Omental fat pad (tissue), 4 donors: Measurements from ENCODE around the gene PHEX. TPM values are rescaled to one million over a fixed set of nuclear protein-coding genes. Genes with fewer than 3 reads are reported as not detected.

Source experiments
- ATAC-seq: fragments of 150-250 bp; one replicate; pipeline ENCODE4 v1.9.1; 2016; ENCODE audit warnings: mild to moderate bottlenecking, moderate library complexity; ENCODE audit not compliant: low FRiP score
- DNase-seq: peaks from one replicate; pipeline ENCODE4 v3.0.0-alpha.2; 2019; ENCODE audit warnings: low spot score
- total RNA-seq, 4 donors: library from RNA; depleted of rRNA; stranded (reverse); fragments of >200 nt; gene quantifications; one replicate each; pipeline ENCODE4 v1.1.0, GENCODE V29; 2016
- TF ChIP-seq, protein P1 (sequence below), 3 donors: fragments of 450-650 bp; IDR thresholded peaks; one replicate each; pipeline ENCODE4 v1.5.1; 2016 to 2017; ENCODE audit warnings: antibody characterized with exemption in 3 of 3, mild to moderate bottlenecking in 3 of 3, moderate library complexity in 2 of 3

The PHEX gene
- total RNA-seq, 4 donors from 2014 or later, result 0.06 to 0.24 (median 0.09) TPM; not detected in 1

DNA sequence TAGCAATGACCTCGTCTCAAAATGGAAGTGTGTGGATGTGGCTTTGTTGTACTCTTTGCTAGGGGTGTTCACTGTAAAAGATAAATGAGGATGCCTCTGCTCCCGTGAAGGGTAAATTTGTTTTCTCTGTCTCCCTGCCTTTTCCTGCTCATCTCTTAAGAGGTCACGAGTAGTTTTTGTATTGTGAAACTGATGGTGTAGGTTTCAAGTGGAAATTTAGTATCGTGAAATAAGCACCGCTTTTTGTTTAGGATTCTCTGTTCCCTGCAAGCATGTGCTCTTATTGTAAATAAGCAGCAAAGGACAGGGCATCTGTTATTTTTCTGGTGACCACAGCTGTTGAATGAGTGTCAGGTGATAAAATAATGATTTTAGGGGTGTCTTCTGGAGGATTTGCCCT, 104.6 kb downstream of the PHEX start:
- no peak for DNase-seq
- TF ChIP-seq, protein P1, sequence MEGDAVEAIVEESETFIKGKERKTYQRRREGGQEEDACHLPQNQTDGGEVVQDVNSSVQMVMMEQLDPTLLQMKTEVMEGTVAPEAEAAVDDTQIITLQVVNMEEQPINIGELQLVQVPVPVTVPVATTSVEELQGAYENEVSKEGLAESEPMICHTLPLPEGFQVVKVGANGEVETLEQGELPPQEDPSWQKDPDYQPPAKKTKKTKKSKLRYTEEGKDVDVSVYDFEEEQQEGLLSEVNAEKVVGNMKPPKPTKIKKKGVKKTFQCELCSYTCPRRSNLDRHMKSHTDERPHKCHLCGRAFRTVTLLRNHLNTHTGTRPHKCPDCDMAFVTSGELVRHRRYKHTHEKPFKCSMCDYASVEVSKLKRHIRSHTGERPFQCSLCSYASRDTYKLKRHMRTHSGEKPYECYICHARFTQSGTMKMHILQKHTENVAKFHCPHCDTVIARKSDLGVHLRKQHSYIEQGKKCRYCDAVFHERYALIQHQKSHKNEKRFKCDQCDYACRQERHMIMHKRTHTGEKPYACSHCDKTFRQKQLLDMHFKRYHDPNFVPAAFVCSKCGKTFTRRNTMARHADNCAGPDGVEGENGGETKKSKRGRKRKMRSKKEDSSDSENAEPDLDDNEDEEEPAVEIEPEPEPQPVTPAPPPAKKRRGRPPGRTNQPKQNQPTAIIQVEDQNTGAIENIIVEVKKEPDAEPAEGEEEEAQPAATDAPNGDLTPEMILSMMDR (IDR thresholded peaks at IDR 0.05), result no peak

DNA sequence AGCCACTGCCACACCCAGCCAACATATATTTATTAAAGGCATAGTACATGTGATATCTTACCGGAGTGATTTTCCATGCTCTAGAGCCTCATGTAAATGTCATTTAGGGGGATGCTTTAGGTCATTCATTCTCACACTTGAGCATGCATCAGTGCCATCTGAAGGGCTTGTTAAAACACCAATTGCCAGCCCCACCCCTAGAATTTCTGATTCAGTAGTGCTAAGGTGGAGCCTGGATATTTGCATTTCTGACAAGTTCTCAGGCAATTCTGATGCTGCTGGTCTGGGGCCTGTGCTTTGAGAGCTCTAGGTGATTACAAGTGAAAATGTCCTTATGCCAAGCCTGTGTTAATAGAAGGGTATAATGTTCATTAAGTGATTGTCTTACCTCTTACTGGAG, 107.7 kb downstream of the PHEX start:
- ATAC-seq (no peak), DNase-seq (no peak)
- TF ChIP-seq, protein P1 (IDR thresholded peaks at IDR 0.05), result no peak

More for the DNA sequence above, 104.6 kb downstream of the PHEX start:
- ATAC-seq, result peak; percentile 20

DNA sequence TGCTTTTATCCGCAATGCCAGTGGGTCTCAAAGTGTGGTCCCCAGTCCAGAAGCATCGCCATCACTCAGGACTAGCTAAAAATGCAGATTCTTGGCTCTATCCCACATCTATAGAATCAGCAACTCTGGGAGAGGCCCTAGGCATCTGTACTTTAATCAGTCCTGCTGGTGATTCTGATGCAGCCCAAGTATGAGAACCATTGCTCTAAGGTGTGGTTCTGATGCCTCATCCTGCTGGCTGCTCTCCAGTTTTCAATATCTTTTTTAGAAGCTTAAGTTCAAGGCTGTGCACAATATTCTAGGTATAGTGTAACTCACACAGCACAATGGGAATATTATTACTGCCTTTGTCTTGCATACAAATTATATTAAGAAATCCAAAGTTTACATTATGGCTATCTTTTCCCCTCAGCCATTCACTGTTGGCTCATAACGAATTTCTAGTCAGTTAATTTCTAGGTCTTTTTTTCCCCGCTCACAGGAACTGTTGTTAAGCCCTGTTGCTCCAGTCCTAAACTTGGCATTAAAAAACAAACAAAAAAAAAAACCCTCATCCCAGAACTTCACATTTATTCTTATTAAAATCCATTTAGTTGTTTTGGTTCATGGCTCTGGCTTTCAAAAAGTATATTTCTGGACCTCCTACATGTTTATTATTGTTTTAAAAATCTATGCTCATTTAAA, 109.1 kb downstream of the PHEX start:
- TF ChIP-seq, protein P1 (IDR thresholded peaks at IDR 0.05), result no peak
- ATAC-seq (no peak), DNase-seq (no peak)

DNA sequence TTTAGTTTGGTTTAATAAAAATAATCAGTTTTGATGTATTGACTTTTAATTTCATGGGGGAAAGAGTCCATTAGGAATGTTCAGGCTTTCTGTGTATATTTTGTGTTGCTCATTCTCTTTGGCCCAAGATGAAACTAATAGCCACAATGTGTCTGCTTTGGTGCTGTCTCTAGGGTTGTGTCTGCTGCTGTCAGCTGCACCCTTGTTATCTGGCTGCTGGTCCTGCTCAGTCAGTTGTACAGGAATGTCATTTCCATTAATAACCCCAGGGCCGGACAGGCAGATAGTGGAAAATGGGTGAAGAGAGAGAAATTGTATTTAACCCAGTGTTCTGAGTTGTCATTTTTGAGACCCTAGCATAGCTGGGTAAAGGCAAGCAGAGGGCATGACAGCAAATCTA, 115.1 kb downstream of the PHEX start:
- DNase-seq (no peak), ATAC-seq (no peak)
- TF ChIP-seq, protein P1 (IDR thresholded peaks at IDR 0.05), result no peak

DNA sequence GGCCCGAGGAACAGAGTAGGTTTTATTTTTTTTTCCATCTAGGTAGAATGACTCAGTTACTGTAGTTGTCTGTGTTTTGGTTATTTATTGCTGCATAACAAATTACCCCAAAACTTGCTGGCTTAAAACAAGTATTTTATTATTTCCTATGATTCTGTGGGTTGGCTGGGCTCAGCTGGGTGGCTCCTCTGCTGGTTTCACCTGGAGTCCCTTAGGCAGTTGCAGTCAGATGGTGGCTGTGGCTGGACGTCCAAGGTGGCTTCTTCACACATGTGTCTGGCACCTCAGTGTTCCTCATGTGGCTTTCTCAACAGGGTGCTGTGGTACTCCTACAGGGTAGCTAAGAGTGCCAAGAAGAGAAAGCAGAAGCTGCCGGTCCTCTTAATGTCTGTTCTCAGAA, 115.8 kb downstream of the PHEX start:
- TF ChIP-seq, protein P1 (IDR thresholded peaks at IDR 0.05), result no peak
- no peak for DNase-seq
- no peak for ATAC-seq

DNA sequence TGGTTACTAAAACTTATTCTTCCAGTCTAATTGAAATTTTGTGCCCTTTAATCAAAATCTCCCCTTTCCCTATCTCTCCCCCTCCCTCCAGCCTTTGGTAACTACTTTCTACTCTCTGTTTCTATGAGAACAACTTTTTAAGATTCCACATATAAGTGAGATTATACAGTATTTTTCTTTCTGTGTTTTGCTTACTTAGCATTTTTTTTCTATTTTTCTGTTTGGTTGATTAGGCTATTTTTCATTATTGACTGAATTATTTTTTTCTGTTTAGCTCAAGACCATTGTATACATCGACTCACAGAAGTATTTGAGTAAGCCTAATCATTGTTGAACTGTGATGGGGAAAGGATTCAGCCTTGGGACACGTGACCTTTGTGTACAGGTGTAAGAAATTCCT, 116.4 kb downstream of the PHEX start:
- ATAC-seq (no peak), DNase-seq (no peak)
- TF ChIP-seq, protein P1 (IDR thresholded peaks at IDR 0.05), result no peak

DNA sequence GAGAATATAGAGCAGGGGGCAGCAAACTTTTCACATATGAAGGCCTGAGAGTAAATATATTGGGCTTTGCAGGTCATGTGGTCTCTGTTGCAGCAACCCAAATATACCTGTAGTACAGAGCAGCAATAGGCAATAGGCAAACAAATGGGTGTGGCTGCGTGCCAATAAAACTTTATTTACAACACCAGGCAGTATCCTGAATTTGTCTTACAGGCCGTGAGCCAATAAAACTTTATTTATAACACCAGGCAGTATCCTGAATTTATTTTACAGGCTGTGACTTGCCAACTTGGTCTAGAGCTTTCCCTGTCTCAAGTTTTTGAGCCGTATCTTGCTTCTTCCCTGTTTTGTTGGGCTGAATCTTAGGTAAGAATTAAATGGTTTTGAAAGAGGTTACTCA, 118.2 kb downstream of the PHEX start:
- no peak for ATAC-seq
- TF ChIP-seq, protein P1 (IDR thresholded peaks at IDR 0.05), result no peak
- DNase-seq, result no peak
